GM23338 (cell line): ENCODE measurements around the gene DOCK2. TPM values are rescaled to one million over a fixed set of nuclear protein-coding genes. Genes with fewer than 3 reads are reported as not detected.

Source experiments
- ATAC-seq: fragments of 200-7000 bp; cut with Tn5 transposase; 3 replicates; pipeline ENCODE4 v1.9.1; 2020
- DNase-seq: peaks from one replicate; pipeline ENCODE4 v3.0.0-alpha.2; 2015; ENCODE audit warnings: low spot score
- H2AFZ ChIP-seq: fragments of 200-600 bp; sonication (generic); 2 replicates; pipeline ENCODE4 v1.8.0; 2016; ENCODE audit warnings: antibody characterized with exemption, mild to moderate bottlenecking, moderate library complexity
- H3F3A ChIP-seq: fragments of 200-600 bp; sonication (generic); replicated peaks from 2 replicates; pipeline ENCODE4 v1.8.0; 2017; ENCODE audit warnings: antibody characterized with exemption, mixed run types, low read depth
- H3K27ac ChIP-seq: fragments of 200-600 bp; sonication (generic); 2 replicates; pipeline ENCODE4 v1.6.1; 2016; ENCODE audit warnings: low read depth
- H3K27me3 ChIP-seq: fragments of 200-600 bp; sonication (generic); 2 replicates; pipeline ENCODE4 v1.8.0; 2016; ENCODE audit warnings: mild to moderate bottlenecking, mixed run types, moderate library complexity; ENCODE audit not compliant: insufficient read depth
- H3K36me3 ChIP-seq: fragments of 200-600 bp; sonication (generic); 2 replicates; pipeline ENCODE4 v1.8.0; 2016; ENCODE audit warnings: mild to moderate bottlenecking; ENCODE audit not compliant: insufficient read depth
- H3K4me1 ChIP-seq: fragments of 200-600 bp; sonication (generic); 2 replicates; pipeline ENCODE4 v1.8.0; 2016; ENCODE audit warnings: mild to moderate bottlenecking, moderate library complexity; ENCODE audit not compliant: insufficient read depth
- H3K4me2 ChIP-seq: fragments of 200-600 bp; sonication (generic); 2 replicates; pipeline ENCODE4 v1.7.1; 2017; ENCODE audit warnings: mixed run types
- H3K4me3 ChIP-seq: fragments of 200-600 bp; sonication (generic); 2 replicates; pipeline ENCODE4 v1.6.1; 2016; ENCODE audit warnings: mixed run types
- H3K79me2 ChIP-seq: fragments of 200-600 bp; sonication (generic); replicated peaks from 2 replicates; pipeline ENCODE4 v1.8.0; 2017; ENCODE audit warnings: mild to moderate bottlenecking; ENCODE audit not compliant: insufficient read depth
- H3K9me2 ChIP-seq: fragments of 200-600 bp; sonication (generic); 2 replicates; pipeline ENCODE4 v1.8.0; 2017; ENCODE audit not compliant: insufficient read depth
- H4K20me1 ChIP-seq: fragments of 200-600 bp; sonication (generic); replicated peaks from 2 replicates; pipeline ENCODE4 v1.8.0; 2017; ENCODE audit warnings: mild to moderate bottlenecking; ENCODE audit not compliant: insufficient read depth
- H3K27ac Mint-ChIP-seq: 2 replicates; pipeline ENCODE4 v1.8.0; 2020; ENCODE audit warnings: inconsistent platforms, mild to moderate bottlenecking, moderate library complexity, mixed read lengths
- H3K27me3 Mint-ChIP-seq: 3 replicates; pipeline ENCODE4 v1.8.0; 2022; ENCODE audit warnings: low read depth, mild to moderate bottlenecking, moderate library complexity, mixed read lengths, inconsistent platforms; ENCODE audit not compliant: insufficient read depth, poor library complexity
- H3K36me3 Mint-ChIP-seq: 3 replicates; pipeline ENCODE4 v1.8.0; 2021; ENCODE audit warnings: low read depth, mild to moderate bottlenecking, inconsistent platforms, moderate library complexity, mixed read lengths
- H3K4me1 Mint-ChIP-seq: 3 replicates; pipeline ENCODE4 v1.8.0; 2020; ENCODE audit warnings: mild to moderate bottlenecking, inconsistent platforms, mixed read lengths
- H3K4me3 Mint-ChIP-seq: 3 replicates; pipeline ENCODE4 v1.8.0; 2021; ENCODE audit warnings: moderate library complexity, mild to moderate bottlenecking, inconsistent platforms, mixed read lengths
- H3K9me3 Mint-ChIP-seq: 3 replicates; pipeline ENCODE4 v1.8.0; 2020; ENCODE audit warnings: moderate library complexity, mild to moderate bottlenecking, inconsistent platforms, mixed read lengths
- CREB1 ChIP-seq: fragments of 250-450 bp; sonication (Bioruptor Pico); IDR thresholded peaks from 2 replicates; pipeline ENCODE4 v1.5.0; 2020; ENCODE audit warnings: low read depth, mild to moderate bottlenecking, moderate library complexity
- CTCF ChIP-seq, 2 experiments: fragments of 200-600 bp in 1 of 2; sonication (generic) in 1 of 2; conservative IDR thresholded peaks; 2 replicates each; pipeline versions ENCODE4 v1.5.1 to v1.6.1; 2016 to 2017; ENCODE audit warnings: antibody characterized with exemption in 2 of 2, low read depth in 2 of 2, mild to moderate bottlenecking in 2 of 2, moderate library complexity in 1 of 2
- ETS1 ChIP-seq: IDR thresholded peaks from 2 replicates; pipeline ENCODE4 v1.6.1; 2016; ENCODE audit warnings: antibody characterized with exemption
- EZH2 ChIP-seq: fragments of 200-600 bp; sonication (generic); IDR thresholded peaks from one replicate; pipeline ENCODE4 v1.8.0; 2017; ENCODE audit warnings: antibody characterized with exemption, mild to moderate bottlenecking, low read depth; ENCODE audit not compliant: unreplicated experiment
- EZH2phosphoT487 ChIP-seq: fragments of 200-600 bp; sonication (generic); IDR thresholded peaks from one replicate; pipeline ENCODE4 v1.8.1; 2018; ENCODE audit warnings: antibody characterized with exemption; ENCODE audit not compliant: unreplicated experiment
- JUNB ChIP-seq: IDR thresholded peaks from one replicate; pipeline ENCODE4 v1.6.1; 2016; ENCODE audit warnings: antibody characterized with exemption; ENCODE audit not compliant: unreplicated experiment
- POLR2AphosphoS5 ChIP-seq: IDR thresholded peaks from 2 replicates; pipeline ENCODE4 v1.6.1; 2016; ENCODE audit warnings: antibody characterized with exemption, low read depth
- REST ChIP-seq: IDR thresholded peaks from one replicate; pipeline ENCODE4 v1.6.1; 2018; ENCODE audit warnings: antibody characterized with exemption; ENCODE audit not compliant: unreplicated experiment
- STAT1 ChIP-seq: IDR thresholded peaks from one replicate; pipeline ENCODE4 v1.6.1; 2016; ENCODE audit warnings: antibody characterized with exemption; ENCODE audit not compliant: unreplicated experiment
- ZNF114 ChIP-seq: fragments of 250-450 bp; sonication (Bioruptor Pico); IDR thresholded peaks from 2 replicates; pipeline ENCODE4 v1.5.0; 2020; ENCODE audit warnings: mild to moderate bottlenecking, moderate library complexity
- ZNF331 ChIP-seq: fragments of 250-450 bp; sonication (Bioruptor Pico); IDR thresholded peaks from 2 replicates; pipeline ENCODE4 v1.5.0; 2020; ENCODE audit warnings: low read depth, mild to moderate bottlenecking, moderate library complexity
- polyA plus RNA-seq: library from polyadenylated mRNA; unstranded; fragments of >200 nt; fragmentation: Nextera tagmentation; extraction: Ambion mirVana; gene quantifications from 2 replicates; pipeline ENCODE4 v1.2.1, GENCODE V29; 2016
- total RNA-seq: library from RNA; depleted of rRNA; stranded (reverse); fragments of >200 nt; shearing (Covaris generic); gene quantifications from 2 replicates; pipeline ENCODE4 v1.2.3, GENCODE V29; 2014

The DOCK2 gene
- total and polyA plus RNA-seq, 2 experiments from 2014 or later, result 3.7 to 9.4 TPM

- no peak for TF ChIP-seq REST
- no peak for TF ChIP-seq CREB1
- no peak for TF ChIP-seq ZNF331 (CRISPR knock-in tag)
- no peak for TF ChIP-seq JUNB
- TF ChIP-seq ZNF114 (CRISPR knock-in tag), result no peak
- no peak for TF ChIP-seq EZH2phosphoT487
- TF ChIP-seq STAT1, result no peak
- TF ChIP-seq CTCF (conservative IDR thresholded peaks at IDR 0.05; ENCODE audit: low read depth in 2 of 2), result no peak
Measured at GRCh38 chr5:169697511-169697890, 60.4 kb downstream of the DOCK2 start (continued).

- H3K9me2 ChIP-seq, result no peaks in the 10 kb centered on the region
- no peak overlapping the region for H3K27ac Mint-ChIP-seq
- no peaks in the 10 kb centered on the region for H3K27me3 ChIP-seq
- H3K36me3 Mint-ChIP-seq, result no peaks in the 10 kb centered on the region
- no peak overlapping the region for H2AFZ ChIP-seq
- H3K4me2 ChIP-seq, result no peak overlapping the region
- DNase-seq, result no peak
- H3F3A ChIP-seq, result no peaks in the 10 kb centered on the region
- no peak overlapping the region for H3K4me3 ChIP-seq
- no peaks in the 10 kb centered on the region for H3K36me3 ChIP-seq
- H3K9me3 Mint-ChIP-seq, result no peaks in the 10 kb centered on the region
- H3K4me1 ChIP-seq, result no peaks in the 10 kb centered on the region
- H3K27me3 Mint-ChIP-seq, result no peaks in the 10 kb centered on the region
- no peak overlapping the region for H3K27ac ChIP-seq
- H4K20me1 ChIP-seq, result no peaks in the 10 kb centered on the region
- H3K4me1 Mint-ChIP-seq, result peaks cover 5% of the 10 kb centered on the region
- H3K4me3 Mint-ChIP-seq, result no peak overlapping the region
- no peak for ATAC-seq
- no peaks in the 10 kb centered on the region for H3K79me2 ChIP-seq
- TF ChIP-seq ZNF114 (CRISPR knock-in tag) (no peak), JUNB (no peak), POLR2AphosphoS5 (no peak), EZH2 (no peak), REST (no peak), EZH2phosphoT487 (no peak), ZNF331 (CRISPR knock-in tag) (no peak), ETS1 (no peak), CREB1 (no peak)
Measured at GRCh38 chr5:169697976-169698375, 60.9 kb downstream of the DOCK2 start.
